ENCODE results near the gene SF3B1. TPM values are rescaled to one million over a fixed set of nuclear protein-coding genes. Genes with fewer than 3 reads are reported as not detected.
"Not testable (repeated sequence)": the region's sequence is repeated elsewhere in the genome, so short reads cannot be mapped to it uniquely, and the experiment has no call there.

The SF3B1 gene
- 100 to 1,000 TPM; 259 to 506 TPM for total RNA-seq

- Histone ChIP-seq H3K27ac (peak within 1 kb of the TSS; percentile 98 to 99), H3K4me1 (ENCODE audit: control insufficient read depth in 1 of 2, low read depth in 2 of 2) (peaks cover 37 to 43% of the 10 kb centered on the region in 2 donors), H3K9me3 (no peaks in the 10 kb centered on the region), H3K4me3 (peak within 1 kb of the TSS; percentile 90), H3K27me3 (replicated peaks; ENCODE audit: insufficient read depth) (no peaks in the 10 kb centered on the region), H3K36me3 (no peaks in the 10 kb centered on the region)
- DNase-seq (ENCODE audit: low spot score) (peak; percentile 94), ATAC-seq (ENCODE audit: insufficient number of reproducible peaks, low FRiP score, low read depth) (peak; percentile 98)
- TF ChIP-seq CTCF (IDR thresholded peaks at IDR 0.05): no peak
Measured at GRCh38 chr2:197434541-197435513, at the start of gene SF3B1. Gene SF3B1 (minus strand): TSS chr2:197435028. CDS start chr2:197434999, 29 bp downstream.

- H3K27ac ChIP-seq; ATAC-seq (ENCODE audit: insufficient number of reproducible peaks, low FRiP score, low read depth): not testable (repeated sequence)
Measured at GRCh38 chr2:197484248-197484647, 49.4 kb upstream of the SF3B1 start.

GRCh38 chr2:197480165-197481036, 45.6 kb upstream of the SF3B1 start:
- no peak for TF ChIP-seq CTCF (IDR thresholded peaks at IDR 0.05)
- no peaks in the 10 kb centered on the region for H3K4me1 ChIP-seq (ENCODE audit: control insufficient read depth in 1 of 2, low read depth in 2 of 2)
- H3K27ac ChIP-seq: no peak overlapping the region
- no peaks in the 10 kb centered on the region for H3K27me3 ChIP-seq (replicated peaks; ENCODE audit: insufficient read depth)
- DNase-seq (ENCODE audit: low spot score): no peak
- peaks cover 24% of the 10 kb centered on the region for H3K36me3 ChIP-seq
- ATAC-seq (ENCODE audit: insufficient number of reproducible peaks, low FRiP score, low read depth): no peak
- peaks cover 13% of the 10 kb centered on the region for H3K9me3 ChIP-seq
- H3K4me3 ChIP-seq: no peak overlapping the region

More at GRCh38 chr2:197484248-197484647, 49.4 kb upstream of the SF3B1 start:
- not testable (repeated sequence) for H3K4me3 ChIP-seq; H3K4me1 ChIP-seq (ENCODE audit: control insufficient read depth in 1 of 2, low read depth in 2 of 2); H3K27me3 ChIP-seq (replicated peaks; ENCODE audit: insufficient read depth); DNase-seq (ENCODE audit: low spot score)
- H3K9me3 ChIP-seq: peaks cover 13% of the 10 kb centered on the region
- H3K36me3 ChIP-seq: peaks cover 22% of the 10 kb centered on the region

GRCh38 chr2:197477797-197478196, 43.0 kb upstream of the SF3B1 start:
- DNase-seq (ENCODE audit: low spot score) (no peak), ATAC-seq (ENCODE audit: insufficient number of reproducible peaks, low FRiP score, low read depth) (no peak)
- H3K36me3 ChIP-seq: peaks cover 35% of the 10 kb centered on the region
- H3K4me3 ChIP-seq: no peak overlapping the region
- no peak overlapping the region for H3K27ac ChIP-seq
- peaks cover 2% of the 10 kb centered on the region for H3K9me3 ChIP-seq
- H3K27me3 ChIP-seq (replicated peaks; ENCODE audit: insufficient read depth): no peaks in the 10 kb centered on the region
- H3K4me1 ChIP-seq (ENCODE audit: control insufficient read depth in 1 of 2, low read depth in 2 of 2): no peaks in the 10 kb centered on the region
- no peak for TF ChIP-seq CTCF (IDR thresholded peaks at IDR 0.05)

GRCh38 chr2:197472166-197472565, 37.3 kb upstream of the SF3B1 start:
- Histone ChIP-seq H3K36me3 (peaks cover 40% of the 10 kb centered on the region), H3K4me1 (ENCODE audit: control insufficient read depth in 1 of 2, low read depth in 2 of 2) (no peaks in the 10 kb centered on the region), H3K9me3 (no peaks in the 10 kb centered on the region), H3K27ac (no peak overlapping the region), H3K4me3 (no peak overlapping the region), H3K27me3 (replicated peaks; ENCODE audit: insufficient read depth) (no peaks in the 10 kb centered on the region)
- TF ChIP-seq CTCF (IDR thresholded peaks at IDR 0.05): no peak
- DNase-seq (ENCODE audit: low spot score): no peak
- no peak for ATAC-seq (ENCODE audit: insufficient number of reproducible peaks, low FRiP score, low read depth)

Measured in thoracic aorta (tissue), 2 donors.